ENCODE results near the gene ADGRD1.

GRCh38 chr12:131027264-131027663 is 73.6 kb downstream of the ADGRD1 start:
- TF ChIP-seq CTCF (IDR thresholded peaks at IDR 0.05; ENCODE audit: low read depth, low read length, poor library complexity, severe bottlenecking) (no peak), EZH2phosphoT487 (IDR thresholded peaks at IDR 0.05; ENCODE audit: borderline replicate concordance, low read length) (no peak)
